Keratinocyte (primary cell): ENCODE results near the gene ALDOB. TPM values are rescaled to one million over a fixed set of nuclear protein-coding genes. Genes with fewer than 3 reads are reported as not detected.

Experiments used
- DNase-seq: peaks from one replicate; pipeline ENCODE4 v3.0.0-alpha.2; 2011; ENCODE audit warnings: low read depth, missing footprints, low spot score
- FAIRE-seq: peaks from 2 replicates; lab custom pipeline; 2011; peaks lifted over from hg19 to GRCh38; lab: Jason Lieb, UNC
- H2AFZ ChIP-seq: 2 replicates; pipeline ENCODE4 v1.6.0; 2012; ENCODE audit warnings: low read length, control low read depth, inconsistent platforms; ENCODE audit not compliant: control insufficient read depth
- H3K27ac ChIP-seq: 2 replicates; pipeline ENCODE4 v1.5.1; 2011; ENCODE audit warnings: low read length; ENCODE audit not compliant: control insufficient read depth, insufficient read depth
- H3K27me3 ChIP-seq: 3 replicates; pipeline ENCODE4 v1.6.0; 2011; ENCODE audit warnings: low read length; ENCODE audit not compliant: control insufficient read depth, insufficient read depth; ENCODE audit errors: extremely low read depth
- H3K36me3 ChIP-seq, 2 experiments: 2 replicates in 1 of 2; 3 replicates in 1 of 2; pipeline ENCODE4 v1.5.1; 2011; ENCODE audit warnings: low read length in 2 of 2, mild to moderate bottlenecking in 1 of 2; ENCODE audit not compliant: control insufficient read depth in 2 of 2, insufficient read depth in 2 of 2; ENCODE audit errors: extremely low read depth in 1 of 2
- H3K4me1 ChIP-seq: 3 replicates; pipeline ENCODE4 v1.5.1; 2011; ENCODE audit warnings: low read length; ENCODE audit not compliant: control insufficient read depth, insufficient read depth; ENCODE audit errors: extremely low read depth
- H3K4me2 ChIP-seq: 3 replicates; pipeline ENCODE4 v1.6.0; 2011; ENCODE audit warnings: low read depth, low read length; ENCODE audit not compliant: control insufficient read depth, insufficient read depth; ENCODE audit errors: extremely low read depth
- H3K4me3 ChIP-seq, 3 experiments: fragments of 200-600 bp in 1 of 3; sonication (generic) in 1 of 3; 2 replicates in 2 of 3; 3 replicates in 1 of 3; pipeline ENCODE4 v1.5.1; 2011 to 2016; ENCODE audit warnings: low read length in 3 of 3, mild to moderate bottlenecking in 3 of 3, control low read depth in 2 of 3, inconsistent platforms in 1 of 3, low read depth in 1 of 3, mixed read lengths in 1 of 3, mixed run types in 1 of 3, moderate library complexity in 1 of 3; ENCODE audit not compliant: control insufficient read depth in 2 of 3, insufficient read depth in 2 of 3; ENCODE audit errors: extremely low read depth in 1 of 3
- H3K79me2 ChIP-seq: 2 replicates; pipeline ENCODE4 v1.6.0; 2012; ENCODE audit warnings: low read length; ENCODE audit not compliant: control insufficient read depth, insufficient read depth
- H3K9ac ChIP-seq: 3 replicates; pipeline ENCODE4 v1.6.0; 2011; ENCODE audit warnings: low read length; ENCODE audit not compliant: control insufficient read depth, insufficient read depth; ENCODE audit errors: extremely low read depth
- H3K9me1 ChIP-seq: 3 replicates; pipeline ENCODE4 v1.6.0; 2011; ENCODE audit warnings: low read length; ENCODE audit not compliant: control insufficient read depth, insufficient read depth; ENCODE audit errors: extremely low read depth
- H3K9me3 ChIP-seq: 2 replicates; pipeline ENCODE4 v1.5.1; 2012; ENCODE audit warnings: low read depth, low read length; ENCODE audit not compliant: control insufficient read depth
- H4K20me1 ChIP-seq: 3 replicates; pipeline ENCODE4 v1.6.0; 2011; ENCODE audit warnings: low read length; ENCODE audit not compliant: control insufficient read depth, insufficient read depth; ENCODE audit errors: extremely low read depth
- EZH2 ChIP-seq: IDR thresholded peaks from one replicate; pipeline ENCODE4 v1.6.1; 2012; ENCODE audit warnings: inconsistent platforms, mild to moderate bottlenecking, low read length, moderate library complexity
- dilution Hi-C: fragments of 300-500 bp; cut with MboI; formaldehyde crosslinking; loops from one replicate; pipeline ENCODE4 v1.7.0; 2020; ENCODE audit warnings: low sequenced_read_pairs; ENCODE audit not compliant: extremely low pct_ligation_motif_present
- polyA plus RNA-seq, 5 experiments: library from polyadenylated mRNA; depleted of rRNA in 3 of 5; stranded (reverse) in 3 of 5; stranded (forward) in 1 of 5; unstranded in 1 of 5; fragments of >200 nt; gene quantifications; 1 replicate in 1 of 5; 2 replicates in 3 of 5; 3 replicates in 1 of 5; pipeline versions ENCODE4 v1.2.1 to v1.2.3, GENCODE V29; 2011 to 2012; ENCODE audit warnings: missing spikeins in 2 of 5, low read depth in 1 of 5, low replicate concordance in 1 of 5
- TF ChIP-seq, protein P1 (sequence below), 3 experiments: IDR thresholded peaks in 1 of 3; conservative IDR thresholded peaks in 1 of 3; optimal IDR thresholded peaks in 1 of 3; 2 replicates in 2 of 3; 3 replicates in 1 of 3; pipeline versions ENCODE3 to v1.5.1; 2011; ENCODE audit warnings: low read length in 3 of 3, mild to moderate bottlenecking in 3 of 3, moderate library complexity in 2 of 3, control low read depth in 1 of 3, inconsistent platforms in 1 of 3; ENCODE audit not compliant: insufficient read depth in 2 of 3; ENCODE audit errors: extremely low read depth in 1 of 3

ALDOB gene
- polyA plus RNA-seq, 1 donor (not counting 4 experiments of a cell fraction or from before 2014, with no cell fraction given) = not detected

- Histone ChIP-seq H3K4me3 (no peak overlapping the region), H3K4me2 (no peak overlapping the region), H3K27me3 (no peaks in the 10 kb centered on the region), H3K9ac (no peak overlapping the region), H3K79me2 (peaks cover 8% of the 10 kb centered on the region), H3K27ac (no peak overlapping the region), H2AFZ (no peak overlapping the region), H3K36me3 (peaks cover 0 to 7% of the 10 kb centered on the region in 2 experiments), H3K4me1 (peaks cover 48% of the 10 kb centered on the region), H4K20me1 (no peaks in the 10 kb centered on the region), H3K9me1 (peaks cover 6% of the 10 kb centered on the region), H3K9me3 (no peaks in the 10 kb centered on the region)
- no peak for DNase-seq
- dilution Hi-C loops = no loop called here
- no peak for FAIRE-seq
- TF ChIP-seq, protein P1, sequence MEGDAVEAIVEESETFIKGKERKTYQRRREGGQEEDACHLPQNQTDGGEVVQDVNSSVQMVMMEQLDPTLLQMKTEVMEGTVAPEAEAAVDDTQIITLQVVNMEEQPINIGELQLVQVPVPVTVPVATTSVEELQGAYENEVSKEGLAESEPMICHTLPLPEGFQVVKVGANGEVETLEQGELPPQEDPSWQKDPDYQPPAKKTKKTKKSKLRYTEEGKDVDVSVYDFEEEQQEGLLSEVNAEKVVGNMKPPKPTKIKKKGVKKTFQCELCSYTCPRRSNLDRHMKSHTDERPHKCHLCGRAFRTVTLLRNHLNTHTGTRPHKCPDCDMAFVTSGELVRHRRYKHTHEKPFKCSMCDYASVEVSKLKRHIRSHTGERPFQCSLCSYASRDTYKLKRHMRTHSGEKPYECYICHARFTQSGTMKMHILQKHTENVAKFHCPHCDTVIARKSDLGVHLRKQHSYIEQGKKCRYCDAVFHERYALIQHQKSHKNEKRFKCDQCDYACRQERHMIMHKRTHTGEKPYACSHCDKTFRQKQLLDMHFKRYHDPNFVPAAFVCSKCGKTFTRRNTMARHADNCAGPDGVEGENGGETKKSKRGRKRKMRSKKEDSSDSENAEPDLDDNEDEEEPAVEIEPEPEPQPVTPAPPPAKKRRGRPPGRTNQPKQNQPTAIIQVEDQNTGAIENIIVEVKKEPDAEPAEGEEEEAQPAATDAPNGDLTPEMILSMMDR (optimal IDR thresholded peaks at IDR 0.05 in 1 of 3, IDR thresholded peaks at IDR 0.05 in 1 of 3, conservative IDR thresholded peaks at IDR 0.05 in 1 of 3; ENCODE audit: extremely low read depth in 1 of 3, insufficient read depth in 2 of 3, low read length in 3 of 3) = no peak
- no peak for TF ChIP-seq EZH2
These were observed 41.6 kb upstream of the ALDOB start for GRCh38 chr9:101477214-101477613.

GRCh38 chr9:101476576-101477208 lies 41.1 kb upstream of the ALDOB start:
- Histone ChIP-seq H2AFZ (no peak overlapping the region), H3K9ac (no peak overlapping the region), H3K27ac (no peak overlapping the region), H3K27me3 (no peaks in the 10 kb centered on the region), H3K4me2 (no peak overlapping the region), H3K9me3 (no peaks in the 10 kb centered on the region), H3K9me1 (peaks cover 6% of the 10 kb centered on the region), H3K4me3 (no peak overlapping the region), H3K4me1 (peaks cover 46% of the 10 kb centered on the region), H3K79me2 (peaks cover 7% of the 10 kb centered on the region), H4K20me1 (no peaks in the 10 kb centered on the region), H3K36me3 (peaks cover 0 to 7% of the 10 kb centered on the region in 2 experiments)
- dilution Hi-C loops = no loop called here
- DNase-seq (no peak), FAIRE-seq (no peak)
- TF ChIP-seq, protein P1 (optimal IDR thresholded peaks at IDR 0.05 in 1 of 3, IDR thresholded peaks at IDR 0.05 in 1 of 3, conservative IDR thresholded peaks at IDR 0.05 in 1 of 3; ENCODE audit: extremely low read depth in 1 of 3, insufficient read depth in 2 of 3, low read length in 3 of 3) = no peak
- no peak for TF ChIP-seq EZH2
